Body of pancreas (tissue), 4 donors: Measurements from ENCODE around the gene PIGZ.

Source experiments
- POLR2A ChIP-seq, 3 donors: fragments of 450-650 bp; IDR thresholded peaks; one replicate each; pipeline ENCODE4 v1.6.1; 2016; ENCODE audit warnings: antibody characterized with exemption in 3 of 3, mild to moderate bottlenecking in 2 of 3
- TF ChIP-seq, protein P1 (sequence below), 7 experiments: fragments of 450-650 bp in 4 of 7; fragments of 200-600 bp in 3 of 7; sonication (generic) in 3 of 7; IDR thresholded peaks; one replicate each; pipeline ENCODE4 v1.5.1; 2016 to 2019; ENCODE audit warnings: antibody characterized with exemption in 7 of 7

DNA sequence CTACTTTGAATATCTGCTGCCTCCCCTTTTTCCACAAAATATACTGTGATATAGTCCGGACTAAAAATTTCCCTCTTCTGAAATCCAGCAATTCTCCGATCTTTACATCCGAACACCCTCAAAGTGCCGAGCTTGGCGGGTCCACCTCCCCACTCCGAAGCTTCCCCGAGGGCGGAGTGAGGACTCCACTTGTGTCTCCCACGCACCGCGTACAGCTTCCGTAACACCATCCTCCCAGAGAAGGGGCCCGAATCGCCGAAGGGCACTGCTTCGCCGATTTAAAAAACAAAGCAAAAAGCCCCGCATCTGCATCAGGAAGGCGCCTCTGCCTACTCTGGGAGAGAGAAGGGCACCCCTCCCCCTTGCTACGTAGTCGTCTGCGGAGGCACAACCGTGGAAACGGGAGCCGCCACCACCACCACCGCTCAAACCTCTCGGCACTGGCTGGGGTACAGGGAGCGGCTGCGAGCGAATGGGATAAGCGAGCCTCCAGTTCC lies 26.9 kb downstream of the PIGZ start:
- TF ChIP-seq, protein P1, sequence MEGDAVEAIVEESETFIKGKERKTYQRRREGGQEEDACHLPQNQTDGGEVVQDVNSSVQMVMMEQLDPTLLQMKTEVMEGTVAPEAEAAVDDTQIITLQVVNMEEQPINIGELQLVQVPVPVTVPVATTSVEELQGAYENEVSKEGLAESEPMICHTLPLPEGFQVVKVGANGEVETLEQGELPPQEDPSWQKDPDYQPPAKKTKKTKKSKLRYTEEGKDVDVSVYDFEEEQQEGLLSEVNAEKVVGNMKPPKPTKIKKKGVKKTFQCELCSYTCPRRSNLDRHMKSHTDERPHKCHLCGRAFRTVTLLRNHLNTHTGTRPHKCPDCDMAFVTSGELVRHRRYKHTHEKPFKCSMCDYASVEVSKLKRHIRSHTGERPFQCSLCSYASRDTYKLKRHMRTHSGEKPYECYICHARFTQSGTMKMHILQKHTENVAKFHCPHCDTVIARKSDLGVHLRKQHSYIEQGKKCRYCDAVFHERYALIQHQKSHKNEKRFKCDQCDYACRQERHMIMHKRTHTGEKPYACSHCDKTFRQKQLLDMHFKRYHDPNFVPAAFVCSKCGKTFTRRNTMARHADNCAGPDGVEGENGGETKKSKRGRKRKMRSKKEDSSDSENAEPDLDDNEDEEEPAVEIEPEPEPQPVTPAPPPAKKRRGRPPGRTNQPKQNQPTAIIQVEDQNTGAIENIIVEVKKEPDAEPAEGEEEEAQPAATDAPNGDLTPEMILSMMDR (IDR thresholded peaks at IDR 0.05), result no peak
- TF ChIP-seq POLR2A (IDR thresholded peaks at IDR 0.05), result no peak
